Measurements from ENCODE around the gene PNKP.
A peak's percentile ranks its signal among the peaks of the same experiment; 100 is the strongest.

Gene PNKP

DNA sequence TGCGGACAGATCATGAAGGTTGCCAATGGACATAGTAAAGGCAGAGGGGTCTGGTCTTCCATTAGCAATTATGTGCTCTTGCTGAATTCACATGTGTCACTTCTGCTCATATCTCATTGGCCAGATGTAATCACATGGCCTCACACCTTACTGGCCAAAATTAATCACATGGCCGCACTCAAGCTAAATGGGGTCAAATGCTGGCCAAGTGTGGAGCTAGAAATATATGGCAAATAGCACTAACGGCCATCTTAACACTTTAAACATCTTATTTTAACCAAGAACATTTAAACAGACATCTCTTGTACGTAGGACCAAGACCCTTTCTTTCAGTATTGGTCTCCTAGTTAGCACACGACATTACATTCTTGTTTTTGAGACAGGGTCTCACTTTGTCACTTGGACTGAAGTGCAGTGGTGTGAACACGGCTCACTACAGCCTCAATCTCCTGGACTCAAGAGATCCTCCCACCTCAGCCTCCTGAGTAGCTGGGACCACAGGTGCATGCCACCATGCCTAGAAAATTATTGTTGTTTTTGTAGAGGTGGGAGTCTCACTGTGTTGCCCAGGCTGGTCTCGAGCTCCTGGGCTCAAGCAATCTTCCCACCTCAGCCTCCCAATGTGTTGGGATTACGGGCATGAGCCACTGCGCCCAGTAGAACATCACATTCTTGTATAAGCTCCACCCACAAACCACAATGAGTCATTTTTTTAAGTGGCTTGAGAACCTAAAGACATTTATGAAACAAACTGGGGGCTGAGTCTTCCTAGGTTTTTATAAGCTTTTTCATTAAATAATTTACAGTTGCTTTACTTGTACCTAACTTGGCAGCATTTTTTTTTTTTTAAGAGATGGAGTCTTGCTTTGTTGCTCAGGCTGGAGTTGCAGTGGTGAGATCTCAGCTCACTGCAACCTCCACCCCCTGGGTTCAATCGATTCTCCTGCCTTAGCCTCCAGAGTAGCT lies 19.4 kb downstream of the PNKP start:
- TF ChIP-seq, protein P1, sequence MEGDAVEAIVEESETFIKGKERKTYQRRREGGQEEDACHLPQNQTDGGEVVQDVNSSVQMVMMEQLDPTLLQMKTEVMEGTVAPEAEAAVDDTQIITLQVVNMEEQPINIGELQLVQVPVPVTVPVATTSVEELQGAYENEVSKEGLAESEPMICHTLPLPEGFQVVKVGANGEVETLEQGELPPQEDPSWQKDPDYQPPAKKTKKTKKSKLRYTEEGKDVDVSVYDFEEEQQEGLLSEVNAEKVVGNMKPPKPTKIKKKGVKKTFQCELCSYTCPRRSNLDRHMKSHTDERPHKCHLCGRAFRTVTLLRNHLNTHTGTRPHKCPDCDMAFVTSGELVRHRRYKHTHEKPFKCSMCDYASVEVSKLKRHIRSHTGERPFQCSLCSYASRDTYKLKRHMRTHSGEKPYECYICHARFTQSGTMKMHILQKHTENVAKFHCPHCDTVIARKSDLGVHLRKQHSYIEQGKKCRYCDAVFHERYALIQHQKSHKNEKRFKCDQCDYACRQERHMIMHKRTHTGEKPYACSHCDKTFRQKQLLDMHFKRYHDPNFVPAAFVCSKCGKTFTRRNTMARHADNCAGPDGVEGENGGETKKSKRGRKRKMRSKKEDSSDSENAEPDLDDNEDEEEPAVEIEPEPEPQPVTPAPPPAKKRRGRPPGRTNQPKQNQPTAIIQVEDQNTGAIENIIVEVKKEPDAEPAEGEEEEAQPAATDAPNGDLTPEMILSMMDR (IDR thresholded peaks at IDR 0.05; ENCODE audit: insufficient read depth, low read depth, low read length, missing control alignments) = no peak
- DNase-seq (ENCODE audit: low read depth) = peak; percentile 88

GRCh38 chr19:49846408-49846807 lies 21.0 kb downstream of the PNKP start:
- no peak for DNase-seq (ENCODE audit: low read depth)
- H3K4me3 ChIP-seq (ENCODE audit: low read length) = no peak overlapping the region
- TF ChIP-seq, protein P1 (IDR thresholded peaks at IDR 0.05; ENCODE audit: insufficient read depth, low read depth, low read length, missing control alignments) = no peak

More for the DNA sequence above, 19.4 kb downstream of the PNKP start:
- H3K4me3 ChIP-seq (ENCODE audit: low read length) = no peak overlapping the region

DNA sequence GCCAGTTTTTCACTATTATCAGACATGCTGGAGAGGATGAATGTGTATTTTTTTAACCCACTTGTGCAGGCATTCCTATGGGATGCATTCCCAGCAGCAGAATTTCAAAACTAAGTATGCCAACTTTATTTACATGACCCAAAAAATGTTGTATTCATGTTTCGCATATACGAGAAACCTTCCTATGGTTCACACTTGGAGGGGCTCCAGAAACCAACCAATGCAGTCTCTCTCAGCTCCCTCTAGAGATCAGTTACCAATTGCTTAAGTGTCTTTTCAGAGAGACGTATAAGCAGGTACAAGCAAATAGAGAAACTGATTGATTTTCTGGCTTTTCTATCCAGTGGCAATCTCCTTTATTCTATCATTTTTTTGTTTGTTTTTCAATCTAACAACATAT lies 22.0 kb downstream of the PNKP start:
- no peak overlapping the region for H3K4me3 ChIP-seq (ENCODE audit: low read length)
- DNase-seq (ENCODE audit: low read depth) = no peak
- TF ChIP-seq, protein P1 (IDR thresholded peaks at IDR 0.05; ENCODE audit: insufficient read depth, low read depth, low read length, missing control alignments) = no peak

DNA sequence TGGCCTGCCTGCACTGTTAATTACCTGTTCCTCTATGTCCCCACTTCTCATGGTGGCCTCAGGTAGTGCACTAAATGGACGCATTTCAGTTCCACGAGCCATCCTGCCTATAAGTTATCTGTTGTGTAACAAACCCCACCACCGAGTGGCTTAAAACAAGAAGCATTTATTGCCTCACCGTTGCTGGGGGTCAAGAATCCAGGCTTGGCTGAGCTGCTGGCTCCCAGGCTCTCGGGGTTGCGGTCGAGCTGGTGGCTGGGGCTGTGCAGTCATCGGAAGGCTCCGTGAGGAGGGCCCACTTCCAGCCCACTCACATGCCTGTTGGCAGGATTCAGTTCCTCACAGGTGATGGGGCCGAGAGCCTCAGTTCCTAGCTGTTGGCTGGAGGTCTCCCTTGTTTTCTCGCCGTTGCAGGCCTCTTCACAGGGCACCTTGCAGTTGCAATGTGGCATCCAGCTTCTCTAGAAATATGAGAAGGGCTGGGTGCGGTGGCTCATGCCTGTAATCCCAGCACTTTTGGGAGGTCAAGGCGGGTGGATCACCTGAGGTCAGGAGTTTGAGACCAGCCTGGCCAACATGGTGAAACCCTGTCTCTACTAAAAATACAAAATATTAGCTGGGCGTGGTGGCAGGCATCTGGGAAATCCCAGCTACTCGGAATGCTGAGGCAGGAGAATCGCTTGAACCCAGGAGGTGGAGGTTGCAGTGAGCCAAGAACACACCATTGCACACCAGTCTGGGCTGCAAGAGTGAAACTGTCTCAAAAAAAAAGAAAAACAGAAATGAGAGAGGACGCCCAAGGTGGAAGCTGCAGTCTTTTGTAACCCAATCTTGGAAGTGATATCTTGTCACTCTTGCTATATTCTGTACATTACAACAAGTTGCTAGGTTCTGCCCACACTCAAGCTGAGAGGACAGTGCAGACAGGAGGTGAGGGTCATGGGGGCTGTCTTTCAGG lies 23.0 kb downstream of the PNKP start:
- no peak for DNase-seq (ENCODE audit: low read depth)
- TF ChIP-seq, protein P1 (IDR thresholded peaks at IDR 0.05; ENCODE audit: insufficient read depth, low read depth, low read length, missing control alignments) = no peak
- no peak overlapping the region for H3K4me3 ChIP-seq (ENCODE audit: low read length)

DNA sequence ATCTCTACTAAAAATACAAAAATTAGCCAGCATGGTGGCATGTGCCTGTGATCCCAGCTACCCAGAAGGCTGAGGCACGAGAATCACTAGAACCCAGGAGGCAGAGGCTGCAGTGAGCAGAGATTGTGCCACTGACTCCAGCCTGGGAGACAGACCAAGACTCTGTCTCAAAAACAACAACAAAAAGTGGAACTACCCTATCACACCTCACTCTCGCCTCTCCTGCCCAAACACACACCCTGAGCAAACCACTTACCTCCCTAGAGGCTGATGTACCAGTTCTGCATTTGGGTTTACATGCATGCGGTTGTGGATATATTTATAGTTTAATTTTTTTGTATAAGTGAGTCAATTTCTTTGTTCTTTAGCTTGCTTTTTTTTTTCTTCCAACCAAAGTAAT lies 24.1 kb downstream of the PNKP start:
- DNase-seq (ENCODE audit: low read depth) = no peak
- TF ChIP-seq, protein P1 (IDR thresholded peaks at IDR 0.05; ENCODE audit: insufficient read depth, low read depth, low read length, missing control alignments) = no peak
- H3K4me3 ChIP-seq (ENCODE audit: low read length) = no peak overlapping the region

DNA sequence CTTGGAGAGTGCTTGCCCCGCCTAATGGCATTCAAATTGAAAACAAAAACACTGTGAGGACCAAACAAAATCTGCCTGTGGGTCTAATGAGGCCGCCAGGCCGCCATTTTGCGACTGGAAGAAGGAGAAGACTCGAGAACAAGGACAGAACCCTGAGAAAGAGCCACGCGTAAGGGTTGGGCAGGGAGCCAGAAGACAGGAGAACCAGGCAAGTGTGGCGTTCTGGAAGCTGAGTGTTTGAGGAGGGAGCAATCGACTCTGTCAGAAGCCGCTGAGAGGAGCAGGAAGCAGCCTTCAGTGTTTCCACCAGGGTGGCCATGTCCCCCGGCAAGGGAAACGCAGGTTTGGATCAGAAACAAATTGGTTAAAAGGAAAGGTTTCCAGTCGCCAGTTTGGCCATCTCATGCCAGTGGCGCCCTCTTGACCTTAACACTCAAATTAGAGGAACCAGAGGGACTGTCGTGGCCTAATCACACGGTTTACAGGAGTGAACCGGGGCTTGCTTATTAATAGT lies 26.6 kb downstream of the PNKP start:
- H3K4me3 ChIP-seq (ENCODE audit: low read length) = no peak overlapping the region
- TF ChIP-seq, protein P1 (IDR thresholded peaks at IDR 0.05; ENCODE audit: insufficient read depth, low read depth, low read length, missing control alignments) = no peak
- no peak for DNase-seq (ENCODE audit: low read depth)

All from epithelial cell of esophagus (primary cell).